ENCODE results near the gene SPACA9. TPM values are rescaled to one million over a fixed set of nuclear protein-coding genes. Genes with fewer than 3 reads are reported as not detected.
A peak's percentile ranks its signal among the peaks of the same experiment; 100 is the strongest.

Gene SPACA9
- total and polyA plus RNA-seq, 9 donors, result 1.7 to 4.0 (median 2.4) TPM

GRCh38 chr9:132862533-132862932 is 16.2 kb upstream of the SPACA9 start:
- no peak for DNase-seq
- H3K9me3 ChIP-seq (replicated peaks; ENCODE audit: control insufficient read depth, low read depth, low read length), result no peaks in the 10 kb centered on the region
- H3K4me3 ChIP-seq (ENCODE audit: low read length), result no peak overlapping the region
- peaks cover 2% of the 10 kb centered on the region for H3K4me1 ChIP-seq (ENCODE audit: control insufficient read depth, insufficient read depth, low read length)
- no peaks in the 10 kb centered on the region for H3K36me3 ChIP-seq (ENCODE audit: control insufficient read depth, insufficient read depth, low read length)
- no peak overlapping the region for H3K27ac ChIP-seq (ENCODE audit: low read length)
- 49% methylated on average over 5 of the region's 6 CpGs for WGBS (ENCODE audit: insufficient coverage)
- peaks cover 9% of the 10 kb centered on the region for H3K27me3 ChIP-seq (ENCODE audit: control insufficient read depth, insufficient read depth, low read length)

GRCh38 chr9:132863096-132863495 is 15.6 kb upstream of the SPACA9 start:
- Histone ChIP-seq H3K4me1 (ENCODE audit: control insufficient read depth, insufficient read depth, low read length) (no peaks in the 10 kb centered on the region), H3K4me3 (ENCODE audit: low read length) (no peak overlapping the region), H3K27me3 (ENCODE audit: control insufficient read depth, insufficient read depth, low read length) (peaks cover 5% of the 10 kb centered on the region), H3K9me3 (replicated peaks; ENCODE audit: control insufficient read depth, low read depth, low read length) (no peaks in the 10 kb centered on the region), H3K27ac (ENCODE audit: low read length) (no peak overlapping the region), H3K36me3 (ENCODE audit: control insufficient read depth, insufficient read depth, low read length) (no peaks in the 10 kb centered on the region)
- 90% methylated on average over 11 of the region's 12 CpGs for WGBS (ENCODE audit: insufficient coverage)
- DNase-seq, result no peak

- DNase-seq, result no peak
- Histone ChIP-seq H3K27ac (ENCODE audit: low read length) (no peak overlapping the region), H3K27me3 (ENCODE audit: control insufficient read depth, insufficient read depth, low read length) (peaks cover 2% of the 10 kb centered on the region), H3K4me3 (ENCODE audit: low read length) (no peak overlapping the region), H3K36me3 (ENCODE audit: control insufficient read depth, insufficient read depth, low read length) (no peaks in the 10 kb centered on the region), H3K4me1 (ENCODE audit: control insufficient read depth, insufficient read depth, low read length) (no peaks in the 10 kb centered on the region), H3K9me3 (replicated peaks; ENCODE audit: control insufficient read depth, low read depth, low read length) (no peaks in the 10 kb centered on the region)
- 82% methylated on average over 2 of the region's 2 CpGs for WGBS (ENCODE audit: insufficient coverage)
Measured at GRCh38 chr9:132864277-132864676, 14.4 kb upstream of the SPACA9 start.

GRCh38 chr9:132864691-132865090 is 14.0 kb upstream of the SPACA9 start:
- Histone ChIP-seq H3K9me3 (replicated peaks; ENCODE audit: control insufficient read depth, low read depth, low read length) (no peaks in the 10 kb centered on the region), H3K4me1 (ENCODE audit: control insufficient read depth, insufficient read depth, low read length) (no peaks in the 10 kb centered on the region), H3K4me3 (ENCODE audit: low read length) (no peak overlapping the region), H3K27ac (ENCODE audit: low read length) (no peak overlapping the region), H3K27me3 (ENCODE audit: control insufficient read depth, insufficient read depth, low read length) (peaks cover 2% of the 10 kb centered on the region), H3K36me3 (ENCODE audit: control insufficient read depth, insufficient read depth, low read length) (no peaks in the 10 kb centered on the region)
- 69% methylated on average over 6 of the region's 8 CpGs for WGBS (ENCODE audit: insufficient coverage)
- DNase-seq, result no peak

- WGBS (ENCODE audit: insufficient coverage), result 62% methylated on average over 3 of the region's 8 CpGs
- H3K9me3 ChIP-seq (replicated peaks; ENCODE audit: control insufficient read depth, low read depth, low read length), result no peaks in the 10 kb centered on the region
- no peak for DNase-seq
- H3K4me1 ChIP-seq (ENCODE audit: control insufficient read depth, insufficient read depth, low read length), result no peaks in the 10 kb centered on the region
- H3K27ac ChIP-seq (ENCODE audit: low read length), result no peak overlapping the region
- H3K4me3 ChIP-seq (ENCODE audit: low read length), result no peak overlapping the region
- H3K27me3 ChIP-seq (ENCODE audit: control insufficient read depth, insufficient read depth, low read length), result peaks cover 2% of the 10 kb centered on the region
- no peaks in the 10 kb centered on the region for H3K36me3 ChIP-seq (ENCODE audit: control insufficient read depth, insufficient read depth, low read length)
Measured at GRCh38 chr9:132866898-132867297, 11.8 kb upstream of the SPACA9 start.

GRCh38 chr9:132869266-132869665 is 9.4 kb upstream of the SPACA9 start:
- no peak overlapping the region for H3K27ac ChIP-seq (ENCODE audit: low read length)
- peaks cover under 1% of the 10 kb centered on the region for H3K27me3 ChIP-seq (ENCODE audit: control insufficient read depth, insufficient read depth, low read length)
- H3K9me3 ChIP-seq (replicated peaks; ENCODE audit: control insufficient read depth, low read depth, low read length), result no peaks in the 10 kb centered on the region
- no peaks in the 10 kb centered on the region for H3K4me1 ChIP-seq (ENCODE audit: control insufficient read depth, insufficient read depth, low read length)
- 94% methylated on average over 8 of the region's 9 CpGs for WGBS (ENCODE audit: insufficient coverage)
- DNase-seq, result no peak
- no peaks in the 10 kb centered on the region for H3K36me3 ChIP-seq (ENCODE audit: control insufficient read depth, insufficient read depth, low read length)
- no peak overlapping the region for H3K4me3 ChIP-seq (ENCODE audit: low read length)

GRCh38 chr9:132873403-132873802 is 5.3 kb upstream of the SPACA9 start:
- H3K27ac ChIP-seq (ENCODE audit: low read length), result no peak overlapping the region
- peaks cover 6% of the 10 kb centered on the region for H3K4me1 ChIP-seq (ENCODE audit: control insufficient read depth, insufficient read depth, low read length)
- H3K27me3 ChIP-seq (ENCODE audit: control insufficient read depth, insufficient read depth, low read length), result no peaks in the 10 kb centered on the region
- no peak overlapping the region for H3K4me3 ChIP-seq (ENCODE audit: low read length)
- no peak for DNase-seq
- WGBS (ENCODE audit: insufficient coverage), result 100% methylated on average over 1 of the region's 7 CpGs
- H3K9me3 ChIP-seq (replicated peaks; ENCODE audit: control insufficient read depth, low read depth, low read length), result no peaks in the 10 kb centered on the region
- H3K36me3 ChIP-seq (ENCODE audit: control insufficient read depth, insufficient read depth, low read length), result no peaks in the 10 kb centered on the region

GRCh38 chr9:132875159-132875558 is 3.5 kb upstream of the SPACA9 start:
- Histone ChIP-seq H3K4me1 (ENCODE audit: control insufficient read depth, insufficient read depth, low read length) (peaks cover 12% of the 10 kb centered on the region), H3K4me3 (ENCODE audit: low read length) (no peak overlapping the region), H3K27me3 (ENCODE audit: control insufficient read depth, insufficient read depth, low read length) (no peaks in the 10 kb centered on the region), H3K9me3 (replicated peaks; ENCODE audit: control insufficient read depth, low read depth, low read length) (no peaks in the 10 kb centered on the region), H3K27ac (ENCODE audit: low read length) (no peak overlapping the region), H3K36me3 (ENCODE audit: control insufficient read depth, insufficient read depth, low read length) (no peaks in the 10 kb centered on the region)
- WGBS (ENCODE audit: insufficient coverage), result no CpG with 5 or more reads among the region's 5 CpGs
- DNase-seq, result no peak

- H3K9me3 ChIP-seq (replicated peaks; ENCODE audit: control insufficient read depth, low read depth, low read length), result no peaks in the 10 kb centered on the region
- no peaks in the 10 kb centered on the region for H3K36me3 ChIP-seq (ENCODE audit: control insufficient read depth, insufficient read depth, low read length)
- no peak overlapping the region for H3K4me3 ChIP-seq (ENCODE audit: low read length)
- H3K27me3 ChIP-seq (ENCODE audit: control insufficient read depth, insufficient read depth, low read length), result no peaks in the 10 kb centered on the region
- WGBS (ENCODE audit: insufficient coverage), result 88% methylated on average over 3 of the region's 3 CpGs
- H3K4me1 ChIP-seq (ENCODE audit: control insufficient read depth, insufficient read depth, low read length), result peaks cover 12% of the 10 kb centered on the region
- no peak for DNase-seq
- H3K27ac ChIP-seq (ENCODE audit: low read length), result no peak overlapping the region
Measured at GRCh38 chr9:132876849-132877248, 1.8 kb upstream of the SPACA9 start.

- Histone ChIP-seq H3K27me3 (ENCODE audit: control insufficient read depth, insufficient read depth, low read length) (no peaks in the 10 kb centered on the region), H3K27ac (ENCODE audit: low read length) (no peak overlapping the region), H3K4me3 (ENCODE audit: low read length) (peak overlapping the region; percentile 86), H3K9me3 (replicated peaks; ENCODE audit: control insufficient read depth, low read depth, low read length) (no peaks in the 10 kb centered on the region), H3K36me3 (ENCODE audit: control insufficient read depth, insufficient read depth, low read length) (no peaks in the 10 kb centered on the region), H3K4me1 (ENCODE audit: control insufficient read depth, insufficient read depth, low read length) (peaks cover 12% of the 10 kb centered on the region)
- WGBS (ENCODE audit: insufficient coverage), result 31% methylated on average over 9 of the region's 14 CpGs
- DNase-seq, result no peak
Measured at GRCh38 chr9:132877458-132877823, 1.3 kb upstream of the SPACA9 start.
